GM12878 (cell line): Measurements from ENCODE around the gene CAMK2G. TPM values are rescaled to one million over a fixed set of nuclear protein-coding genes. Genes with fewer than 3 reads are reported as not detected.
A peak's percentile ranks its signal among the peaks of the same experiment; 100 is the strongest.

ENCODE experiments used
- ATAC-seq: fragments of 200-7000 bp; cut with Tn5 transposase; 3 replicates; pipeline ENCODE4 v1.9.1; 2020; ENCODE audit warnings: mild to moderate bottlenecking, moderate library complexity
- BruUV-seq: library from RNA; stranded (reverse); fragments of 400-500 nt; replicated peaks from 2 replicates; lab custom pipeline; 2021; lab: Mats Ljungman, UMichigan
- CTCF ChIA-PET: fragments of 300-600 bp; sonication (Branson Sonifier 250); formaldehyde crosslinking; extraction: SDS; loops from one replicate; lab custom pipeline; 2021; ENCODE audit warnings: inconsistent platforms; lab: Yijun Ruan, JAX
- POLR2A ChIA-PET: fragments of 350-600 bp; formaldehyde crosslinking; extraction: SDS; loops from one replicate; lab custom pipeline; 2021; ENCODE audit warnings: inconsistent platforms; lab: Charles Lee
- RAD21 ChIA-PET: fragments of 300-600 bp; sonication (Branson Sonifier 250); formaldehyde crosslinking; loops from one replicate; lab custom pipeline; 2023; ENCODE audit warnings: antibody characterized with exemption; ENCODE audit not compliant: unreplicated experiment; lab: Charles Lee
- SMC1A ChIA-PET: fragments of 300-600 bp; sonication (Branson Sonifier 250); formaldehyde crosslinking; loops from one replicate; lab custom pipeline; 2023; ENCODE audit not compliant: unreplicated experiment, uncharacterized antibody; lab: Charles Lee
- DNase-seq: peaks from one replicate; pipeline ENCODE4 v3.0.0-alpha.2; 2011; ENCODE audit warnings: low read depth, low spot score
- FAIRE-seq: peaks from 3 replicates; lab custom pipeline; 2011; peaks lifted over from hg19 to GRCh38; lab: Jason Lieb, UNC
- H2AFZ ChIP-seq: 2 replicates; pipeline ENCODE4 v1.6.0; 2011; ENCODE audit warnings: low read depth, low read length, control low read depth; ENCODE audit not compliant: control insufficient read depth
- H3K27ac ChIP-seq: 2 replicates; pipeline ENCODE4 v1.5.1; 2011; ENCODE audit warnings: control low read depth; ENCODE audit not compliant: control insufficient read depth, insufficient read depth
- H3K27me3 ChIP-seq, 2 experiments: replicated peaks in 1 of 2; 2 replicates each; pipeline versions ENCODE4 v1.6.0 to v1.6.1; 2011; ENCODE audit warnings: low read length in 1 of 2; ENCODE audit not compliant: control insufficient read depth in 2 of 2, insufficient read depth in 2 of 2
- H3K36me3 ChIP-seq, 2 experiments: 2 replicates each; pipeline ENCODE4 v1.5.1; 2011; ENCODE audit warnings: low read length in 1 of 2; ENCODE audit not compliant: control insufficient read depth in 2 of 2, insufficient read depth in 2 of 2
- H3K4me1 ChIP-seq: 2 replicates; pipeline ENCODE4 v1.6.1; 2011; ENCODE audit warnings: mild to moderate bottlenecking, low read length, moderate library complexity, mixed read lengths; ENCODE audit not compliant: control insufficient read depth, insufficient read depth
- H3K4me2 ChIP-seq: 2 replicates; pipeline ENCODE4 v1.6.0; 2011; ENCODE audit warnings: control low read depth; ENCODE audit not compliant: control insufficient read depth, insufficient read depth
- H3K4me3 ChIP-seq: fragments of 200-600 bp; sonication (generic); 2 replicates; pipeline ENCODE4 v1.5.1; 2016
- H3K79me2 ChIP-seq: 2 replicates; pipeline ENCODE4 v1.6.0; 2011; ENCODE audit warnings: low read length; ENCODE audit not compliant: control insufficient read depth, insufficient read depth
- H3K9ac ChIP-seq: 2 replicates; pipeline ENCODE4 v1.8.0; 2011; ENCODE audit warnings: low read length, control low read depth, mixed read lengths; ENCODE audit not compliant: control insufficient read depth, insufficient read depth
- H3K9me3 ChIP-seq: replicated peaks from 3 replicates; pipeline ENCODE4 v1.5.1; 2011; ENCODE audit warnings: mild to moderate bottlenecking, low read length; ENCODE audit not compliant: control insufficient read depth, insufficient read depth
- H4K20me1 ChIP-seq: 2 replicates; pipeline ENCODE4 v1.6.0; 2011; ENCODE audit not compliant: control insufficient read depth, insufficient read depth
- BHLHE40 ChIP-seq, 2 experiments: fragments of 450-650 bp in 1 of 2; IDR thresholded peaks; 2 replicates each; pipeline ENCODE4 v1.6.1; 2011 to 2017; ENCODE audit warnings: low read depth in 2 of 2, borderline replicate concordance in 1 of 2, improper control_type of control experiment in 1 of 2, low read length in 1 of 2, mild to moderate bottlenecking in 1 of 2
- CBFB ChIP-seq: IDR thresholded peaks from 2 replicates; pipeline ENCODE4 v1.6.1; 2016; ENCODE audit warnings: antibody characterized with exemption, low read depth
- CEBPB ChIP-seq, 2 experiments: fragments of 150-350 bp in 1 of 2; IDR thresholded peaks; 2 replicates each; pipeline ENCODE4 v1.6.1; 2012 to 2014; ENCODE audit warnings: low read depth in 2 of 2, low read length in 2 of 2, borderline replicate concordance in 1 of 2, inconsistent platforms in 1 of 2
- CHD1 ChIP-seq: IDR thresholded peaks from 2 replicates; pipeline ENCODE4 v1.6.1; 2012; ENCODE audit warnings: low read depth, low read length, improper control_type of control experiment
- GABPA ChIP-seq: IDR thresholded peaks from 2 replicates; pipeline ENCODE4 v1.6.1; 2014; ENCODE audit warnings: antibody characterized with exemption, low read depth, mild to moderate bottlenecking, inconsistent platforms
- HCFC1 ChIP-seq: fragments of 150-350 bp; IDR thresholded peaks from 2 replicates; pipeline ENCODE4 v1.6.1; 2014; ENCODE audit warnings: low read length
- PAX8 ChIP-seq: fragments of 450-650 bp; IDR thresholded peaks from 2 replicates; pipeline ENCODE4 v1.6.1; 2017; ENCODE audit warnings: mild to moderate bottlenecking, moderate library complexity
- POU2F2 ChIP-seq: IDR thresholded peaks from 3 replicates; pipeline ENCODE4 v1.6.1; 2011; ENCODE audit warnings: low read depth, mild to moderate bottlenecking, low read length, borderline replicate concordance
- SMAD5 ChIP-seq: IDR thresholded peaks from 2 replicates; pipeline ENCODE4 v1.6.1; 2016; ENCODE audit warnings: antibody characterized with exemption, low read depth
- SREBF2 ChIP-seq: IDR thresholded peaks from 2 replicates; pipeline ENCODE4 v1.6.1; 2012; ENCODE audit warnings: mild to moderate bottlenecking, low read length
- TCF3 ChIP-seq: IDR thresholded peaks from 2 replicates; pipeline ENCODE4 v1.6.1; 2012; ENCODE audit warnings: low read depth, mild to moderate bottlenecking, low read length, borderline replicate concordance; ENCODE audit not compliant: insufficient read depth
- ZZZ3 ChIP-seq: IDR thresholded peaks from 2 replicates; pipeline ENCODE4 v1.6.1; 2011; ENCODE audit warnings: low read depth; ENCODE audit not compliant: control insufficient read depth, insufficient read length
- WGBS: methylation state at CpG from one replicate; pipeline ENCODE4 v1.1.6; 2016; ENCODE audit warnings: low lambda C conversion rate; ENCODE audit not compliant: insufficient replicate concordance, insufficient coverage; ENCODE audit errors: missing lambda C conversion rate; 5-methylcytosine and 5-hydroxymethylcytosine counted together
- in situ Hi-C: fragments of 300-500 bp; cut with MboI; formaldehyde crosslinking; loops from 9 replicates; pipeline ENCODE4 v1.14.3; 2018; ENCODE audit warnings: mixed read lengths
- intact Hi-C: fragments of 100-400 bp; cut with micrococcal nuclease; formaldehyde crosslinking; loops from one replicate; pipeline ENCODE4 v1.14.2; 2022; ENCODE audit not compliant: unreplicated experiment
- polyA plus RNA-seq, 11 experiments: library from polyadenylated mRNA; depleted of rRNA in 4 of 11; unstranded in 6 of 11; stranded (reverse) in 5 of 11; fragments of >200 nt; fragmentation: Nextera tagmentation in 4 of 11; fragmentation: Illumina TruSeq in 1 of 11; extraction: Ambion mirVana in 4 of 11; extraction: Trizol in 1 of 11; gene quantifications; 1 replicate in 1 of 11; 2 replicates in 10 of 11; pipeline versions ENCODE4 v1.2.1 to v1.2.3, GENCODE V29; 2011 to 2016; ENCODE audit warnings: inconsistent platforms in 2 of 11, missing spikeins in 2 of 11, low read depth in 1 of 11
- total RNA-seq, 4 experiments: library from RNA; depleted of rRNA in 3 of 4; stranded (reverse); fragments of >200 nt in 3 of 4; fragmentation: Illumina TruSeq in 1 of 4; extraction: Trizol in 1 of 4; gene quantifications; 2 replicates each; pipeline versions ENCODE4 v1.2.1 to v1.2.3, GENCODE V29; 2013 to 2021
- TF ChIP-seq, protein P1 (sequence below): IDR thresholded peaks from 2 replicates; pipeline ENCODE4 v1.6.1; 2012; ENCODE audit warnings: low read depth, low read length, improper control_type of control experiment
- TF ChIP-seq, protein P2 (sequence below): fragments of 450-650 bp; IDR thresholded peaks from 2 replicates; pipeline ENCODE4 v1.6.1; 2017; ENCODE audit warnings: antibody characterized with exemption, mild to moderate bottlenecking, moderate library complexity
- TF ChIP-seq, protein P3 (sequence below), 3 experiments: IDR thresholded peaks in 2 of 3; conservative IDR thresholded peaks in 1 of 3; 2 replicates each; pipeline ENCODE4 v1.5.1; 2011; ENCODE audit warnings: low read depth in 3 of 3, low read length in 3 of 3, mild to moderate bottlenecking in 3 of 3, control low read depth in 2 of 3, moderate library complexity in 2 of 3, inconsistent platforms in 1 of 3, mixed read lengths in 1 of 3; ENCODE audit not compliant: control insufficient read depth in 2 of 3, insufficient read depth in 1 of 3; ENCODE audit errors: extremely low read depth in 1 of 3

Gene CAMK2G
- total and polyA plus RNA-seq, 10 of the 15 experiments (the other 5 are each of a cell fraction or from before 2014, with no cell fraction given) = 5.5 to 24.3 (median 16.9) TPM

DNA sequence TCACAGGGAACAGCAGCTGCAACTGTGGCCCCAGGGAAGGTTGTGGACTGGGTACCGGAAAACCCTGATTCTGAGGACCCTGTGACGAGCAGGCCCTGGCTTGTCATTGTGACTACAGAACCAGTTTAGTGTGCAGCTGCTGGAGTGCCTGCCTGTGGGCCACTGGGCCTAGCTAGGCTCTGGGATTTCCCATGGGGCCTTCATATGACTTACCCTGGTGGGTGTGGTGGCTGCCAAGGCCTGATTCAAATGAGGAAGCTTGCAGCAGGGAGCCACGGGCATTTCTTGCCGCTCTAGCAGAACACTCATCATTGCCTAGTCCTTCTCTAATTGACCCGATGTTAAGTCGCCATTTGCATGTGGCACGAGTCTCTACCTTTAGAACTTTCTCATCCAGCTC, 14.7 kb upstream of the CAMK2G start:
- Histone ChIP-seq H3K27ac (no peak overlapping the region), H2AFZ (peak overlapping the region; percentile 55), H3K4me2 (no peak overlapping the region), H3K4me3 (no peak overlapping the region), H3K79me2 (no peaks in the 10 kb centered on the region), H3K9ac (no peak overlapping the region), H3K4me1 (peaks cover 6% of the 10 kb centered on the region), H3K27me3 (no peaks in the 10 kb centered on the region), H3K9me3 (no peaks in the 10 kb centered on the region), H4K20me1 (no peaks in the 10 kb centered on the region), H3K36me3 (no peaks in the 10 kb centered on the region)
- BruUV-seq = no TSS peak
- intact Hi-C loops (loop anchor here (5.0 kb wide), 2 partner anchors 343 to 1343 kb away; no protein-coding TSS in a partner anchor), in situ Hi-C loops (loop anchor here (10.0 to 25.0 kb wide), 3 partner anchors 198 to 1346 kb away; partner anchors contain the start of gene COMTD1)
- WGBS = 5% methylated on average over 7 of the region's 7 CpGs
- POLR2A ChIA-PET = interaction anchor here (0.6 to 6.9 kb wide), 15 partner anchors 11 to 706 kb away, joined by 3 to 32 read pairs (median 3); partner anchors contain the start of gene PLAU
- no peak for DNase-seq
- SMC1A ChIA-PET = interaction anchor here (0.6 to 27.4 kb wide), 24 partner anchors 9 to 354 kb away, joined by 3 to 1048 read pairs (median 6); partner anchors contain the start of gene PLAU
- ATAC-seq = peak; percentile 76
- peak; percentile 77 for FAIRE-seq
- CTCF ChIA-PET = interaction anchor here (0.9 to 19.8 kb wide), 14 partner anchors 9 to 346 kb away, joined by 3 to 930 read pairs (median 25); partner anchors contain the start of gene PLAU
- RAD21 ChIA-PET = interaction anchor here (0.7 to 21.4 kb wide), 28 partner anchors 10 to 1511 kb away, joined by 3 to 616 read pairs (median 5); partner anchors contain the start of genes COMTD1 and PLAU
- TF ChIP-seq, protein P1, sequence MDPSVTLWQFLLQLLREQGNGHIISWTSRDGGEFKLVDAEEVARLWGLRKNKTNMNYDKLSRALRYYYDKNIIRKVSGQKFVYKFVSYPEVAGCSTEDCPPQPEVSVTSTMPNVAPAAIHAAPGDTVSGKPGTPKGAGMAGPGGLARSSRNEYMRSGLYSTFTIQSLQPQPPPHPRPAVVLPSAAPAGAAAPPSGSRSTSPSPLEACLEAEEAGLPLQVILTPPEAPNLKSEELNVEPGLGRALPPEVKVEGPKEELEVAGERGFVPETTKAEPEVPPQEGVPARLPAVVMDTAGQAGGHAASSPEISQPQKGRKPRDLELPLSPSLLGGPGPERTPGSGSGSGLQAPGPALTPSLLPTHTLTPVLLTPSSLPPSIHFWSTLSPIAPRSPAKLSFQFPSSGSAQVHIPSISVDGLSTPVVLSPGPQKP = no peak
- TF ChIP-seq PAX8 (no peak), GABPA (no peak), BHLHE40 (IDR thresholded peaks at IDR 0.05; ENCODE audit: borderline replicate concordance in 1 of 2, low read depth in 2 of 2, low read length in 1 of 2) (peak in 1 of 2 experiments; percentile 66; a peak in 2 of 4 replicates), ZZZ3 (no peak), CEBPB (IDR thresholded peaks at IDR 0.05; ENCODE audit: borderline replicate concordance in 1 of 2, low read depth in 2 of 2, low read length in 2 of 2) (no peak), POU2F2 (no peak), SREBF2 (no peak), HCFC1 (no peak), TCF3 (no peak), CHD1 (no peak), CBFB (no peak), SMAD5 (no peak)
- TF ChIP-seq, protein P2, sequence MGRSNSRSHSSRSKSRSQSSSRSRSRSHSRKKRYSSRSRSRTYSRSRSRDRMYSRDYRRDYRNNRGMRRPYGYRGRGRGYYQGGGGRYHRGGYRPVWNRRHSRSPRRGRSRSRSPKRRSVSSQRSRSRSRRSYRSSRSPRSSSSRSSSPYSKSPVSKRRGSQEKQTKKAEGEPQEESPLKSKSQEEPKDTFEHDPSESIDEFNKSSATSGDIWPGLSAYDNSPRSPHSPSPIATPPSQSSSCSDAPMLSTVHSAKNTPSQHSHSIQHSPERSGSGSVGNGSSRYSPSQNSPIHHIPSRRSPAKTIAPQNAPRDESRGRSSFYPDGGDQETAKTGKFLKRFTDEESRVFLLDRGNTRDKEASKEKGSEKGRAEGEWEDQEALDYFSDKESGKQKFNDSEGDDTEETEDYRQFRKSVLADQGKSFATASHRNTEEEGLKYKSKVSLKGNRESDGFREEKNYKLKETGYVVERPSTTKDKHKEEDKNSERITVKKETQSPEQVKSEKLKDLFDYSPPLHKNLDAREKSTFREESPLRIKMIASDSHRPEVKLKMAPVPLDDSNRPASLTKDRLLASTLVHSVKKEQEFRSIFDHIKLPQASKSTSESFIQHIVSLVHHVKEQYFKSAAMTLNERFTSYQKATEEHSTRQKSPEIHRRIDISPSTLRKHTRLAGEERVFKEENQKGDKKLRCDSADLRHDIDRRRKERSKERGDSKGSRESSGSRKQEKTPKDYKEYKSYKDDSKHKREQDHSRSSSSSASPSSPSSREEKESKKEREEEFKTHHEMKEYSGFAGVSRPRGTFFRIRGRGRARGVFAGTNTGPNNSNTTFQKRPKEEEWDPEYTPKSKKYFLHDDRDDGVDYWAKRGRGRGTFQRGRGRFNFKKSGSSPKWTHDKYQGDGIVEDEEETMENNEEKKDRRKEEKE = no peak
- TF ChIP-seq, protein P3, sequence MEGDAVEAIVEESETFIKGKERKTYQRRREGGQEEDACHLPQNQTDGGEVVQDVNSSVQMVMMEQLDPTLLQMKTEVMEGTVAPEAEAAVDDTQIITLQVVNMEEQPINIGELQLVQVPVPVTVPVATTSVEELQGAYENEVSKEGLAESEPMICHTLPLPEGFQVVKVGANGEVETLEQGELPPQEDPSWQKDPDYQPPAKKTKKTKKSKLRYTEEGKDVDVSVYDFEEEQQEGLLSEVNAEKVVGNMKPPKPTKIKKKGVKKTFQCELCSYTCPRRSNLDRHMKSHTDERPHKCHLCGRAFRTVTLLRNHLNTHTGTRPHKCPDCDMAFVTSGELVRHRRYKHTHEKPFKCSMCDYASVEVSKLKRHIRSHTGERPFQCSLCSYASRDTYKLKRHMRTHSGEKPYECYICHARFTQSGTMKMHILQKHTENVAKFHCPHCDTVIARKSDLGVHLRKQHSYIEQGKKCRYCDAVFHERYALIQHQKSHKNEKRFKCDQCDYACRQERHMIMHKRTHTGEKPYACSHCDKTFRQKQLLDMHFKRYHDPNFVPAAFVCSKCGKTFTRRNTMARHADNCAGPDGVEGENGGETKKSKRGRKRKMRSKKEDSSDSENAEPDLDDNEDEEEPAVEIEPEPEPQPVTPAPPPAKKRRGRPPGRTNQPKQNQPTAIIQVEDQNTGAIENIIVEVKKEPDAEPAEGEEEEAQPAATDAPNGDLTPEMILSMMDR (IDR thresholded peaks at IDR 0.05 in 2 of 3, conservative IDR thresholded peaks at IDR 0.05 in 1 of 3; ENCODE audit: control insufficient read depth in 2 of 3, extremely low read depth in 1 of 3, insufficient read depth in 1 of 3, low read depth in 3 of 3, low read length in 3 of 3) = no peak
